ENCODE measurements around the gene CROCC2. TPM values are rescaled to one million over a fixed set of nuclear protein-coding genes. Genes with fewer than 3 reads are reported as not detected.

Gene CROCC2
- total and polyA plus RNA-seq, 2 of the 13 experiments (the other 11 are each of a cell fraction or from before 2014, with no cell fraction given): not detected

- TF ChIP-seq SKIL (CRISPR knock-in tag; IDR thresholded peaks at IDR 0.05; ENCODE audit: borderline replicate concordance): peak; percentile 85
- peak; percentile 81 to 95; a peak in 3 of 4 replicates for TF ChIP-seq KLF16 (CRISPR knock-in tag; IDR thresholded peaks at IDR 0.05)
- TF ChIP-seq MTF1 (CRISPR knock-in tag; IDR thresholded peaks at IDR 0.05): no peak
- TF ChIP-seq AFF4 (CRISPR knock-in tag; IDR thresholded peaks at IDR 0.05): peak; percentile 27; the same call in 1 of the 2 replicates
- TF ChIP-seq ATF1 (CRISPR knock-in tag; IDR thresholded peaks at IDR 0.05): no peak
- TF ChIP-seq ZNF280B (CRISPR knock-in tag; IDR thresholded peaks at IDR 0.05; ENCODE audit: borderline replicate concordance): peak; percentile 97
- TF ChIP-seq ZNF800 (CRISPR knock-in tag; IDR thresholded peaks at IDR 0.05): peak; percentile 68
- TF ChIP-seq MATR3 (CRISPR knock-in tag; IDR thresholded peaks at IDR 0.05): no peak
- peak; percentile 97 for TF ChIP-seq EEA1 (CRISPR knock-in tag; IDR thresholded peaks at IDR 0.05; ENCODE audit: borderline replicate concordance)
- peak; percentile 89; the same call in 1 of the 2 replicates for TF ChIP-seq GLI4 (CRISPR knock-in tag; IDR thresholded peaks at IDR 0.05; ENCODE audit: borderline replicate concordance)
- peak; percentile 47; the same call in 1 of the 2 replicates for TF ChIP-seq ZSCAN5A (CRISPR knock-in tag; IDR thresholded peaks at IDR 0.05; ENCODE audit: borderline replicate concordance)
- peak; percentile 98 for TF ChIP-seq ZNF501 (CRISPR knock-in tag; IDR thresholded peaks at IDR 0.05)
- no peak for TF ChIP-seq ZNF34 (CRISPR knock-in tag; IDR thresholded peaks at IDR 0.05; ENCODE audit: borderline replicate concordance)
- TF ChIP-seq ZNF660 (CRISPR knock-in tag; IDR thresholded peaks at IDR 0.05; ENCODE audit: borderline replicate concordance, low read depth): peak; percentile 95; the same call in 1 of the 2 replicates
Measured at GRCh38 chr2:240857039-240858008, 48.8 kb upstream of the CROCC2 start (continued).

All from HepG2 (cell line).